ENCODE results near the gene HTRA3. TPM values are rescaled to one million over a fixed set of nuclear protein-coding genes. Genes with fewer than 3 reads are reported as not detected.
A peak's percentile ranks its signal among the peaks of the same experiment; 100 is the strongest.

The HTRA3 gene
- total RNA-seq, 1 experiment from 2014 or later = 0.81 TPM

- DNase-seq (ENCODE audit: low read depth) = no peak
These were observed 23.0 kb downstream of the HTRA3 start for GRCh38 chr4:8292478-8293107.

GRCh38 chr4:8293131-8293975 is 23.8 kb downstream of the HTRA3 start:
- no peak for DNase-seq (ENCODE audit: low read depth)

GRCh38 chr4:8294036-8294435 is 24.5 kb downstream of the HTRA3 start:
- DNase-seq (ENCODE audit: low read depth) = no peak

GRCh38 chr4:8294775-8295174 is 25.2 kb downstream of the HTRA3 start:
- no peak for DNase-seq (ENCODE audit: low read depth)

GRCh38 chr4:8295471-8295870 is 25.9 kb downstream of the HTRA3 start:
- no peak for DNase-seq (ENCODE audit: low read depth)

GRCh38 chr4:8296491-8296890 is 26.9 kb downstream of the HTRA3 start:
- no peak for DNase-seq (ENCODE audit: low read depth)

- DNase-seq (ENCODE audit: low read depth) = no peak
These were observed 27.6 kb downstream of the HTRA3 start for GRCh38 chr4:8297141-8297601.

GRCh38 chr4:8297691-8298485 is 28.3 kb downstream of the HTRA3 start:
- no peak for DNase-seq (ENCODE audit: low read depth)

GRCh38 chr4:8300832-8301231 is 31.3 kb downstream of the HTRA3 start:
- DNase-seq (ENCODE audit: low read depth) = no peak

- no peak for DNase-seq (ENCODE audit: low read depth)
These were observed 32.5 kb downstream of the HTRA3 start for GRCh38 chr4:8301851-8302730.

GRCh38 chr4:8303081-8303480 is 33.5 kb downstream of the HTRA3 start:
- no peak for DNase-seq (ENCODE audit: low read depth)

GRCh38 chr4:8303485-8304281 is 34.1 kb downstream of the HTRA3 start:
- peak; percentile 82 for DNase-seq (ENCODE audit: low read depth)

GRCh38 chr4:8304827-8305695 is 35.5 kb downstream of the HTRA3 start:
- no peak for DNase-seq (ENCODE audit: low read depth)

GRCh38 chr4:8305851-8306471 is 36.4 kb downstream of the HTRA3 start:
- DNase-seq (ENCODE audit: low read depth) = no peak

GRCh38 chr4:8306511-8307021 is 37.0 kb downstream of the HTRA3 start:
- no peak for DNase-seq (ENCODE audit: low read depth)

GRCh38 chr4:8307121-8307520 is 37.6 kb downstream of the HTRA3 start:
- DNase-seq (ENCODE audit: low read depth) = no peak

GRCh38 chr4:8307714-8308113 is 38.2 kb downstream of the HTRA3 start:
- no peak for DNase-seq (ENCODE audit: low read depth)

- DNase-seq (ENCODE audit: low read depth) = no peak
These were observed 38.6 kb downstream of the HTRA3 start for GRCh38 chr4:8308144-8308543.
